ENCODE results near the gene WIPF2. TPM values are rescaled to one million over a fixed set of nuclear protein-coding genes. Genes with fewer than 3 reads are reported as not detected.
A peak's percentile ranks its signal among the peaks of the same experiment; 100 is the strongest.

WIPF2 gene
- total and polyA plus RNA-seq, 2 of the 8 experiments (the other 6 are each of a cell fraction or from before 2014, with no cell fraction given): 6.9 to 25.3 TPM

DNA sequence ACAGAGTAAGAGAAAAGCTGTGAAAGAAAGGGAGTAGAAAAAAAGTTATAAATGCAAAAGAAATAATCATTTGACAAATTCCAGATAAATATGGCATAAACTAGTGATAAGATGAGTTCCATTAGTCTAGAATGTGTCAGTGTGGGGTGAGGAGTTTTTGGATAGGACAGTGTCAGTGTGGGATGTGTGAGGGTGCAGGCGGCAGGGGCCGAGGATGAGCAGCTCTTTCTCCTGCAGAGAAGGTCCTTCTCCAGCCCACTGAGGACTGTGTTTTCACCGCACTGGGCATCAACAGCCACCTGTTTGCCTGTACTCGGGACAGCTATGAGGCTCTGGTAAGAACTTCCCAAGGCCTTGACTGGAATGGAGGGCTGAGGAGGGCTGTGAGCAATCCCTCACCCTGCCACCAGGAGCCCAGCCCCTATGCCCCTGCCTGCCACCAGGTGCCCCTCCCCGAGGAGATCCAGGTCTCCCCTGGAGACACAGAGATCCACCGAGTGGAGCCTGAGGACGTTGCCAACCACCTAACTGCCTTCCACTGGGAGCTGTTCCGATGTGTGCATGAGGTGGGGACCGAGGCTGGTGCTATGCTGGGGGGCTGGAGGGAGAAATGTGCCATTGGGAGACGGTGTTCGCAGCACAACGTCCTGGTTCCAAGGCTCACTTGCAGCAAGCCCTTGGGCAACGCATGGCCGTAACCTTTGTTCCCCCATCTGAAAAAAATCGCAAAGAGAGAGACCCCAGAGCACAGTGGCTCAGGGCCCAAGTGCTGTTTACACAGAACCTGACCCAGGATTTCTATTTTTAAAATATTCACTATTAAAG, 28.7 kb upstream of the WIPF2 start (continued):
- 0 out of 2 replicates have a peak, but pooled peaks have one; percentile 46 for TF ChIP-seq GTF2F1 (IDR thresholded peaks at IDR 0.05; ENCODE audit: borderline replicate concordance, low read depth, low read length)
- TF ChIP-seq TAF7 (optimal IDR thresholded peaks at IDR 0.05; ENCODE audit: borderline replicate concordance, low read depth, low read length): no peak
- peak in 1 of 2 experiments; percentile 62; a peak in 1 of 3 replicates for TF ChIP-seq POLR2A (IDR thresholded peaks at IDR 0.05; ENCODE audit: control extremely low read depth in 1 of 2, low read depth in 2 of 2, low read length in 2 of 2)
- peak; percentile 7 to 44; a peak in 2 of 4 replicates for TF ChIP-seq RAD21 (IDR thresholded peaks at IDR 0.05 in 1 of 2, conservative IDR thresholded peaks at IDR 0.05 in 1 of 2; ENCODE audit: low read depth in 2 of 2, low read length in 2 of 2)
- TF ChIP-seq KDM1A (IDR thresholded peaks at IDR 0.05; ENCODE audit: borderline replicate concordance, low read length): no peak
- TF ChIP-seq SP1 (IDR thresholded peaks at IDR 0.05; ENCODE audit: low read depth, low read length): no peak
- TF ChIP-seq KDM5A (IDR thresholded peaks at IDR 0.05; ENCODE audit: low read length): no peak
- peak; percentile 9 for TF ChIP-seq CTBP2 (IDR thresholded peaks at IDR 0.05; ENCODE audit: borderline replicate concordance, insufficient read depth, insufficient read length, low read length)
- TF ChIP-seq NANOG (IDR thresholded peaks at IDR 0.05; ENCODE audit: insufficient read depth, low read depth, low read length, poor library complexity, severe bottlenecking): no peak
- no peak for TF ChIP-seq SIN3A (conservative IDR thresholded peaks at IDR 0.05 in 1 of 2, IDR thresholded peaks at IDR 0.05 in 1 of 2; ENCODE audit: low read depth in 1 of 2, low read length in 2 of 2)
- no peak for TF ChIP-seq SRF (IDR thresholded peaks at IDR 0.05; ENCODE audit: low read depth, low read length)
- TF ChIP-seq, protein P1, sequence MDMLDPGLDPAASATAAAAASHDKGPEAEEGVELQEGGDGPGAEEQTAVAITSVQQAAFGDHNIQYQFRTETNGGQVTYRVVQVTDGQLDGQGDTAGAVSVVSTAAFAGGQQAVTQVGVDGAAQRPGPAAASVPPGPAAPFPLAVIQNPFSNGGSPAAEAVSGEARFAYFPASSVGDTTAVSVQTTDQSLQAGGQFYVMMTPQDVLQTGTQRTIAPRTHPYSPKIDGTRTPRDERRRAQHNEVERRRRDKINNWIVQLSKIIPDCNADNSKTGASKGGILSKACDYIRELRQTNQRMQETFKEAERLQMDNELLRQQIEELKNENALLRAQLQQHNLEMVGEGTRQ (IDR thresholded peaks at IDR 0.05; ENCODE audit: low read length): no peak
